Urothelium cell line (cell line): ENCODE data around the gene CTBP2.

Experiments
- DNase-seq: peaks from one replicate; pipeline ENCODE4 v3.0.0; 2011; ENCODE audit warnings: low spot score, mixed read lengths
- FAIRE-seq: peaks from 2 replicates; lab custom pipeline; 2011; peaks lifted over from hg19 to GRCh38; lab: Jason Lieb, UNC

Gene CTBP2

DNA sequence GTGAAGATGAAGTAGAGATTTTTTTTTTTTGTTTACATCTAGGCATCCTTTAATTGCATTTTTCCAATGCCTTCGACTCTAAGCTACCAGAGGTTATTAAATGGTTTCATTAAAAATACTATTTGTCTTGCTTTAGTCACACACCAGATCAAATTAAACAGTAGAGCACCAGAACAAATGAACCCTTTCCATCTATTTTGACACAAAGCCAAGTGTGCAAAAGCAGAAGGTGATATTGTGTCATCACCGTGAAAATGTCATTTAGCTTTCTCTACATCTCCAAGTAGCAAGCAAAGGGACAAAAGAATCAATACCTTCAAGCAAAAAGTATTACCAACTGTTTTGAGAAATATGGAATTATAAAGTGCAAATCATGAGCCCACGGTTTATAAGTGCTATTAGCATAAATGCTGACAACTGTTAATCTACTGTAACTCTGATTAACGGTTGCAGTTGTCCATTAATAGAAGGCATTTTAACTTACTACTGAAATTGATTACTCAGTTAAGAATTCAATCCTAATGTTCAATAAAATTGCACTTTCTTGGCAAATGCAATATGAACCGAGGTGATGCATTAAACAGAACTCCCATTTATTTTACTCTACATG lies 49.1 kb downstream of the CTBP2 start:
- DNase-seq (no peak), FAIRE-seq (no peak)

DNA sequence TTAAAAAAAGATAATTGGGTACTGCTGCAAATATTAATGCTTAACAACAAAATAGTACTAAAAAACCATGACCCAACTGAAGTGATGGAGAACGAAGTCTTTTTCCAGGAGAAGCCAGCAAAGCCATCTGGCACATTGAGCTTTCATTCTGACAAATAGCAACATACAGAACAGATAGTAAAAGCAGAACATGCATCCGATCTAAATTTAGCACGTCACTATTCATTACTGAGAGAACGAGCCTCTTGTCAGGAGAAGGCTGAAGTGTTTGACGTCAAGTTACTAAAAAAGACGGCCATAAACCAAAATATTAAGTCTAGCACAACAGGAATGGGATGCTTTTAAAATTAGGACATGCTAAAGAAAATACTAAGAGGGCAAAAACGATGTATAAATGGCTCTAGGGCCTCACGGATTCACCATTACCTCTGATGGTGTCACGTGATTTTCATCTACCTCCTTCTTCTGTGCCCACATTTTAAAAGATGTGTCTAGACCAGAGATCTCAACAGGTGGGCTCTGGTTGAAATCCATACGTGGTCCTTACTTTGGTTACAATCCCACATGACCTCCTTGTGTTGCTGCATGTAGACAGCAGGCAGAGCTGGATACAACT lies 52.3 kb downstream of the CTBP2 start:
- no peak for FAIRE-seq
- no peak for DNase-seq

DNA sequence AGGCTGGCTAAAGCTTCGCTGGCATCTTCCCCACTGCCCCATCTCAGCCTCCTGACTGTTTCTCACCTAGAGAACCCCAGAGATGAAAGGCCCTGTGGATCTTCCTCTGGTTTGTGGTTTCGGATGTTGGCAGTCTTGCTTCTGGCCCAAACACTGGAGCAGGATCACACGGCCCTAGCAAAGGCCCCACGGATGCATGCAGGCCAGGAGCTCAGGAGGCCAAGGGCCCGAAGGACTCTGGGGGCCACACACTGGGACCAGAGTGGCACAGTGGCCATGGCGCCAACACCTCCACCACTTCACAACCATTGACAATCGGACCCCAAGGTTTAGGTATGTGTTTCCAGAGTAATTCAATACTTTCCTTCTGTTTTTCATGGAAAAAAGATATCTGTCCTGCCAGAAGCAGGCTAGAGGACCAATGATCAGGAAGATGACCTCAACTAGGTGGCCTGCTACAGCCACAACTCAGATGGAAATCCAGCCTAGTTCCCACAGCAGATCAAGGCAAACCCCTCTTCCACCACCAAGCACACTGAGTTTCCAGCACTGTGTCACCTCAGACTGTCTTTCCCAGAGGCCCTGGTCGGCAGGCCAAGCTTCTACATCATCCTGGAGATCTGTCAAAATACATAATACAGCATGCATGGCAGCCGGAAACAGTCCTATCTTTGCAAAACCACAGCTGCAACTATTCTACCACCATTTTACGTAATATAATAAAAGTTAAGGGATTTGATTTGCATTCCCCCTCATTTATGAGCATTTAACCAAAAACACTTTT lies 53.0 kb downstream of the CTBP2 start:
- DNase-seq: no peak
- FAIRE-seq: no peak

DNA sequence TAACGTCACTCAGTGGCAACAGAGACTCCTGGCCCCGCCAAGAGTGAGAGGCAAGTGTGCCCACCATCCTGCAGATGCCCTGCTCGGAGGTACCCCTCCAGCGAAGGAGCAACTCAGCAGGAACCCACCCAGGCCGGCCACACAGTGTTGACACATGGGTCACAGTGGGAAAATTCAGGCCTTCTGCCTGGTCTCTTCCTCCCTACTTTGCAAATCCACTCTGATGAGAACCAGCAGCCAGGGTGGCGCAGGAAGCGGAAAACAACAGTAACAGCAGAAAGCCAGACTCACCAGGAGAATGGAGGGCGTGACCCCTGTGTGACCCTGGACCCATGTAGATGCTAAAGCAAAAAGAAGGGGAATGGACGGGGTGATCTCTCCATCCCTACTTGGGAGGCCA lies 53.8 kb downstream of the CTBP2 start:
- no peak for FAIRE-seq
- DNase-seq: no peak

DNA sequence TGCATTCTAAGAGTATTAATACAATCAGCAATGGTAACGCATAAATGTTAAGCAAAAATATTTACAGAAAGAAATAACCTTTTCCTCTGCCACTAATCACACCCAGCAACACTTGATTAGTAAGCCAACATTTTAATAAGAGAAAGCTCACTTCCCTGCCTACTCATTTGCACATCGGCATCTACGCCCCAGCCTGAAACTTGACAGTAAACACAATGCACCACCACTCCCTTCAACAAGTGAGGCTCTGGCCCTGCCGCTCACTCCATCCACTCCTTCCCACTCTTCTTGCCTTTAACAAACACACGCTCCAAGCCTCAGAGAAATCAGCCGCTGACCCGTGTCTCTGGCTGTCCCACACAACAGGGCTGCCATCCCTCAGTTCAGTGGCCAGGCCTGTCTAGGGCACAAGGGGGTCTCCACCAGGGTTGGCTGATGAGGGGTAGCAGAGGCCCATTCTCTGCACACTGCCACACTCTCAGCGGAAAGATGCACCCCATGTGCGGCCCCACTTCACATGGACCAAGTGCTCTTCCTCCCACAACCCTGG lies 54.6 kb downstream of the CTBP2 start:
- FAIRE-seq (no peak), DNase-seq (no peak)

DNA sequence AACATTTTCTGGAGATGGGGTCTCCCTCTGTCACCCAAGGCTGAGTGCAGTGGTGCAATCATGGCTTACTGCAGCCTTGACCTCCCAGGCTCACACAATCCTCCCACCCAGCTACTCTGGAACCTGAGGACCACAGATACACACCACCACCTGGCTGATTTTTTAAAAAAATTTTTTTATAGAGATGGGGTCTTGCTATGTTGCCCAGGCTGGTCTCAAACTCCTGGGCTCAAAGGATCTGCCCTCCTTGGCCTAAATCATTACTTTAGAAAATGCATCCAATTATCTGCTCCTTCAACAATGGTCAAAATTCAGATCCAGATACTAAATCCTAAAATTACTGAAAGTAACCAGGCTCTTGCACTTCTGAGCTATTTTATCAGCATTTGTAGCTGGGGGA lies 55.2 kb downstream of the CTBP2 start:
- FAIRE-seq: no peak

DNA sequence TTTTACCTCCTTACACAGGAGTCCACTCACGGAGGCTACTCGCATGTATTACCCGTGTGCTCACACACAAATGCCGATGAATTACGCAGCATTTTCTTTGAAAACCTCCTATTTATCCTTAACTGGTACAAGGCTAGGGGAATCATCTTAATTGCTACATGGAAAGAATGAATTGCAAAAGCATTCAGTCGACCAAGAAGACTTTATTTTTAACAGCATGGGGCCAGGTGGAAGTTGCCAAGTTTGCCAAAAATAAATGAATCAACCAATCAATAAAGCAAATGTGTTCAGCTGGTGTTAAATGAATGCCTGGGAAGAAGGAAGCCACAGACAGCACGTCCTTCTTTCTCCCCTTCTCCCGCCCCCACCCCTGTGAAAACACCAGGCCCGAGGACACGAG lies 55.8 kb downstream of the CTBP2 start:
- FAIRE-seq (no peak), DNase-seq (no peak)

More for the DNA sequence above, 55.2 kb downstream of the CTBP2 start:
- no peak for DNase-seq

DNA sequence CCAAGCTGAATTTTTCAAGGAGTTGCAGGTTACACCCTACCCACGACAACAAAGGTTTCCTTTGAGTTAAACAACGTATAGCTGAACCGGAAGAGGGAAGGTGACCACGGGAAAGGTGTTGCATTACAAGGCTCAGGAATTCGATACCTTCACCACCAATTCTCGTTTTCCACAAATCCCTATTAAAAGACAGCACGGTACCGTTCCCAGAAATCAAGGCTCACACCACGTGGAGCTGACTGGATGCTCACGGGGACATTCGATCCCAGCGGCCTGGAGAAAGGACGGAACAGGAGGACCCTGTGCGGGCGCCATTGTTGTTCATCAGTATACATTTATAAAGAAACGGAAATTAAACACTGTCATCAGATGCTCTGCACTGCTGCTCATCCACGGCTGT lies 56.4 kb downstream of the CTBP2 start:
- FAIRE-seq (no peak), DNase-seq (no peak)

DNA sequence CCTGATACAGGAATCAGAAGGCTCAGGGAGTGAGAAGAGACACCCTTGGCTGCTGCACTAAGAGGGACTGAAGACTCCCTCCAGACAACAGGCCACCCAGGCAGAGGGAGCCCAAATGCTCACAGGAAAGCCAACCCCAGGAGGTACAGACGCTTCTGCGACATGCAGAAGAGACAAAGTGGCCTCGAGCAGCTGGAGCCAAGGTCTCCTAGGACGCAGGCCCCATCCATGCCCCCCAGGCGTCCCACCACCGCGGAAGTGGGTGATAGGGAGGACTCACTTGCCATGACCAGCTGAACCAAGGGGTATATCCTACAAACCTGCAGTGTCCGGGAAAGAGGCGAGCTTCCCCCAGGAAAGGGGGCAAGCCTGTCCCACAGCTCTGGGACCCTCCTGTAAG lies 56.9 kb downstream of the CTBP2 start:
- FAIRE-seq (no peak), DNase-seq (no peak)

DNA sequence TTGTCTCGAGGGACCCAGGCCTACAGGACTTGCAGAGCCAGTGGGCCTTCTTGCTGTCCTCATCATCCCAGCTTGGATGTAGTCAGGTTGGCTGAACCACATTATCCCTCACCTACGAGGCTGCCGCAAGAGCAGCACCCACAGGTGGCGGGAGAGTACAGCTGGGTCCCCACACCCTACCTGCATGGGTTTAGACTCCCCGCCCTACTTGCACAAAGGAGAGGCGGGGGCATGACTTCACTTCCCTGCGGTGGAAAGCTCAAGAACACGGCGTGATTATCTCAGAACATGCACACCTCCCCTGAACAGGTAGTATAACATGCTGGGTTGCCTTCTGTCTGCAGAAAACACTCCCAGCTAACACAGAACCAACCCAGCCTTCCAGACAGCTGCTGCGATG lies 57.5 kb downstream of the CTBP2 start:
- DNase-seq (no peak), FAIRE-seq (no peak)

DNA sequence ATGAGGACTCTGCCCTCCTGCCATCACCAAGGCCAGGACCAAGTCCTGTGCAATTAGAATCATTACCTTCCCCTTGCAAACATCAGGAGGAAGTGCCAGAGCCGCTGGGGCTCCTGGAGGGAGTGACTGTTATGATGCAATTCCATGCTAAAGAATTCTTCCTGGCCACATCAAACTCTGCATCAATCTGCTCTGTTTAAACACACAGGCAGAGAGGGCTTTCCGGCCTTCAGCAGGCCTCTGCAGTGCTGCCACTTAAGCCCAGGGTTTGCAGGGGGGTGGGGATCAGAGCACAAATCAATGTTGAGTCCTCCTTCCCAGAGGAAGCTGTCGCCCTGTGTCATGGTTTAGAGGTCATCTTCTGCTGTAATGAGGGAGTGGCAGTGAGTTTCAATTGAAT lies 58.1 kb downstream of the CTBP2 start:
- no peak for FAIRE-seq

DNA sequence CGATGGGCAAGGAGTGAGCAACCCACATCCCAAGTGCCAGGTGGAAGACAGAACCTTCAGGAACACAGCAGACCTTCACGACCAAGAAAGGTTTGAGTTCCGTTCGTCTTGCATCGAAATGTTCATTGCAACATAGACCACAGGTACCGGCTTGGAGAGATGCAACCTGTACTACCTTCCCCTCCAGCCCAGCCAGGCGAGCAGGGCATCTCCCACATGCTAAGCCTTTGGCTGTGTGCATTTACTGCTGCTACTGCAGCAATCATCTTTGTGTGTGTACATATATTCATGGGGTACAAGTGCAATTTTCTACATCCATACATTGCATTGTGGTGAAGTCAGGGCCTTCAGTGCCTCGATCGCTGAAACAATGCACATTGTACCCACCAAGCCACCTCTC lies 58.8 kb downstream of the CTBP2 start:
- DNase-seq: no peak
- FAIRE-seq: no peak

More for the DNA sequence above, 58.1 kb downstream of the CTBP2 start:
- no peak for DNase-seq

DNA sequence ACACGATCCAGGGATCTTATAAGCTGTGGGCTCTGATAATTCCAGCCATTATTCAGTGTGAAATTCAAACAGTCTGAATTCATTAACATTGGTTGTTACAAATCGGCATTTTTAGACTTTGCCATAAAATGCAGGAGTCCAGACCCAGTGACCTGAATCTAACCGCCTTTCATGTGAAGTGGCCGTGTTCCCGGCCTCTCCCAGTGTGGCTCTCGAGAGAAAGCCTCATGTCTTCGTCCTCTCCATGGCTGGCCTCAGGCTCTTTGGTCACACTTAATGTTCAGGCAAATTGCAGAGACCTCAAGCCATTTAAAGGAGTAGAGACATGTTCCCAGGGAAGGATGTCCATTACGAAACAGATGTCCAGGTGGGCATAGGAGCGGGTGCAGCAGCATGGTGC lies 59.3 kb downstream of the CTBP2 start:
- FAIRE-seq (no peak), DNase-seq (no peak)

DNA sequence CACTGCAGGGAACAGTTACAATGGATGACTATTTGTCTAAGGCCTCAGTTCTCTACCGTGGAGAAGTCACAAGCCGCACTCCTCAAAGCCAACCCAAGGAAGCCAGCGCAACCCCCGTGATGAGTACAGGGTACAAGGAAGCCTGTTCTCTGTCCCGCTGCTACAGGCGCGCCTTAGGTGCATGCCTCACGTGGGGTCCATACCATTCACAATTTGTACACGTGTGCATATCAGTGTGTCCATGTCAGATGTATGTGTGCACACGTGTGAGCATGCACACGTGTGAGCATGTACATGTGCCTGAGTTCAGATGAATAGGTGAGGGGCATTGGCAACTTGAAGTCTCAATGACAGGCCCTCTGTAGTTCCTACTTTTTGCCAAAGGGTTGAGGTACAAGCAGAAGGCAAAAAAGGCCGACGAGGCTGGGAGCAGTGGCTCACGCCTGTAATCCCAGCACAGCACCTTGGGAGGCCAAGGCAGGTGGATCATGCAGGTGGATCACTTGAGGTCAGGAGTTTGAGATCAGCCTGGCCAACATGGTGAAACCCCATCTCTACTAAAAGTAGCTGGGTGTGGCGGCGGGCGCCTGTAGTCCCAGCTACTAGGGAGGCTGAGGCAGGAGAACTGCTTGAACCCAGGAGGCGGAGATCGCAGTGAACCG lies 62.8 kb downstream of the CTBP2 start:
- DNase-seq (no peak), FAIRE-seq (peak; percentile 89)

DNA sequence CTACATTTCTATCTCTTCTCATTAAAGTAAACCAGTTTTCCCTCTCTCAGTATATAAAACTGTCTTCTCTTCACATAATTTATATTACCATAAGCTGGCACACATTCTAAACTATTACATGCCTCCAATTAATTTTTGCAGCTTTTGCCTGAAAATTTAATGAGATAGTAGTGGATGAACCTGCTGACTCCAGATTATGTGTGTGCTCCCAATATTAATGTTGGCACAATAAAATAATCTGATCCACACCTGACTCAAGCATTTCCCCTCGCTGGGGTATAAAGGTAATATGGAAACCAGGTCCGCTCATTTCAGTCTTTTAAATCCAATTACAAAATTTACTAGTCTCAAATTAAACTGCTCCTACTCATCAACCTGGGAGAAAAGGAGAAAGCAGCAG lies 63.4 kb downstream of the CTBP2 start:
- FAIRE-seq: no peak
- no peak for DNase-seq

DNA sequence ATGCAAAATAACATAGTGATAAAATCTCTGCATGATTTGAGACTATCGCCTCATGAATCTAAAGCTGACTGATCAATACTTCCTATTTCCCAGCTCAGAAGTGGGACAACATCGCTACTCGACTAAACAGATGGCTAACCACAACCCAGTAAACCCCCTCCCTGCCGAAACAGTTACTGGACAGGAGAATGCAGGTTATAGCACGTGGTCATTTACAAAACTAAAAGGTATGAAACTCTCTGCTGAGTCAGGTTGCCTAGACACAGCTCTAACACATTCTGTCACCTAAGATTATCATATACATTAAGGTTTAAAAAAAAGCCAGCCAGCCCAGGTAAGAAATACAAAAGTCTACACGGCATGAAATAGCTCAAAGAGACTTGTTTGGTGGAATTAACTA lies 64.0 kb downstream of the CTBP2 start:
- FAIRE-seq (no peak), DNase-seq (no peak)

DNA sequence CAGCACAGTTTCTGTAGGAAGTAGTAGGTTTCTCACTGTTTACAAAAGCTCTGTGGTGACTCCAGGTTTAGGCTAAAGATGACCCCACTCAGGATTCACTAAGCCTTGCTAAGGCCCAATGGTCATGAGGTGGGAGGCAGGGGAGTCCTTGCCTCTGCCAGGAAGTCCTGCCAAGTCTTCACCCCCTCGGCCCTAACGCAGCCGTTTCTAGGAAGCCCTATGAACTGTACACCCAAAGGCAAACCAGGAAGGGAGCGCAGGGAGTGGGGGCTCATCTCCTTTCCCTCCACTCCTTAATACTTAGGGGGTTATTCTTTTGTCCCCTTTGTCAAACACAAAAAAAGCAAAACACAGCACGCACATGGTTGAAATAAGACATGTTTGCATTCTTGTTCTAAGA lies 64.6 kb downstream of the CTBP2 start:
- DNase-seq: no peak
- FAIRE-seq: no peak

DNA sequence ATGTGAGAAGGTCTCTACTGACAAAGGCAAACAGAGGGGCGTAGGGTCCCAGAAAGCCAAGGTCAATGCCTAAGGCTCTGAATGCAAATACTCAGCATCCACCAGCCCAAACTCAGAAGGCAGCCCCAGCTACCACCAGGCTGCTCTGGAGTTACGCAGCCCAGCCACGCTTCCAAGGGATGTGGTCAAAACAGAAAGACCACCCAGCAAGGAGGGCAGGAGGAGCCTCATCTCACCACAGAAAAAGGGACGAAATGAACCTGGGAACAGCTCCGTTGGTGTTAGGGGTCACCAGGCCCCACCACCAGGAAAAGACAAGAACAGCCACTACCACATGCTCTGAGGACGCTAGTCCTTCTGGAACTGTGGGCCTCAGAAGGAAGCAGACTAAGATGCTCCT lies 65.1 kb downstream of the CTBP2 start:
- FAIRE-seq (no peak), DNase-seq (no peak)

DNA sequence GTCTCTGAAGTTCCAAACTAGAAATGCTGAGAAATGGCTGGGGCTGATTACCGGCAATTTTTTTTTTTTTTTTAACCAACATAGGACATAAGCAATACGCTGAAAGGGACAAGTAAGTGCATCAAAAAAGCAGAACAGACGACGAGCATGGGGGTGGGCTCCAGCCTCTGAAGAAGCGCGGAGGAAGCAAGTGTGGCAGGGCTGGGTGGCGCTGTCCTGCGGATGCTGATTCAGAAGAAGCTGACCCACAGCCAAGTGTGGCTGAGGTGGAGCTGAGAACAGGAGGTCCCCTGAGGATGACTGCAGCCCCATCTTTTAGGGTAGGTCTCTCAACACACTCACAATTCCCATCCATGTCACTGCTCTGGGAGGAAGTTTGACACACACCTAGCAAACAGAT lies 65.6 kb downstream of the CTBP2 start:
- FAIRE-seq: no peak
- DNase-seq: no peak

DNA sequence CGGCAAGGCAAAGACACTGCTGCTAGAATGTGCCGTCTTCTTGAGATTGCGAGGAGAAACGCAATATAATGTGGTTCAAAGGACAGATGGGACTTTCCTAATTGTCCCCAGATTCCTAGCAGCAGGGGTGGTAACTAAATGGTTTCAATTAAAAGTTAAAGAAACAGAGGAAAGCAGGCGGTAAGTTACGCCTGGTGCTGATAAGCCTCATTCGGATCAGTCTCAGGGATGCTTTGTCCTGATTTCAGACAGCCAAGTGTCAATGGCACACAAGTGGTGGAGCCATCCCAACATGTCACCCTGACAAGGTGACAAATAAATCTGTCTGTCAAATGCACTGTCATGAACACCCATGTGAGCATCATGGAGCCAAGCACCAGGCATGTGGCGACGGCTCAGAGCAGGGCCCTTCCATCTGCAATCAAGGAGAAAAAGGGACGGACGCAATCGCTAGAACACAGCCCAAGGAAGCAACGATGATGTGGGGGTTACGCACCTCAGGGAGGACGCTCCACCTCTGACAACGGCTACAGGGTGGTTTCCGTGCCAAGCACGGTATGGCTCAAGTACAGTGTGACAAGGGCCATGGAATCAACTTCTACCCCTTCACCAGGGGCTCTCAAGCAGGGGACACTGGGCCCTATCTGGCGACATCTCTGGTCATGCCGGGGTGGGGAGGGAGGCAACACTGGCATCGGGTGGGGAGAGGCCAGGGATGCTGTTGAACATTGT lies 66.2 kb downstream of the CTBP2 start:
- no peak for DNase-seq
- FAIRE-seq: peak; percentile 78
